NCI-H2196 (cell line): ENCODE data around the gene LAMA1.
"Not testable (repeated sequence)": the region's sequence is repeated elsewhere in the genome, so short reads cannot be mapped to it uniquely, and the experiment has no call there.

Experiments
- DNase-seq: peaks from one replicate; lab custom pipeline; 2025; ENCODE audit not compliant: unreplicated experiment; lab: John Stamatoyannopoulos, UW

The LAMA1 gene, protein sequence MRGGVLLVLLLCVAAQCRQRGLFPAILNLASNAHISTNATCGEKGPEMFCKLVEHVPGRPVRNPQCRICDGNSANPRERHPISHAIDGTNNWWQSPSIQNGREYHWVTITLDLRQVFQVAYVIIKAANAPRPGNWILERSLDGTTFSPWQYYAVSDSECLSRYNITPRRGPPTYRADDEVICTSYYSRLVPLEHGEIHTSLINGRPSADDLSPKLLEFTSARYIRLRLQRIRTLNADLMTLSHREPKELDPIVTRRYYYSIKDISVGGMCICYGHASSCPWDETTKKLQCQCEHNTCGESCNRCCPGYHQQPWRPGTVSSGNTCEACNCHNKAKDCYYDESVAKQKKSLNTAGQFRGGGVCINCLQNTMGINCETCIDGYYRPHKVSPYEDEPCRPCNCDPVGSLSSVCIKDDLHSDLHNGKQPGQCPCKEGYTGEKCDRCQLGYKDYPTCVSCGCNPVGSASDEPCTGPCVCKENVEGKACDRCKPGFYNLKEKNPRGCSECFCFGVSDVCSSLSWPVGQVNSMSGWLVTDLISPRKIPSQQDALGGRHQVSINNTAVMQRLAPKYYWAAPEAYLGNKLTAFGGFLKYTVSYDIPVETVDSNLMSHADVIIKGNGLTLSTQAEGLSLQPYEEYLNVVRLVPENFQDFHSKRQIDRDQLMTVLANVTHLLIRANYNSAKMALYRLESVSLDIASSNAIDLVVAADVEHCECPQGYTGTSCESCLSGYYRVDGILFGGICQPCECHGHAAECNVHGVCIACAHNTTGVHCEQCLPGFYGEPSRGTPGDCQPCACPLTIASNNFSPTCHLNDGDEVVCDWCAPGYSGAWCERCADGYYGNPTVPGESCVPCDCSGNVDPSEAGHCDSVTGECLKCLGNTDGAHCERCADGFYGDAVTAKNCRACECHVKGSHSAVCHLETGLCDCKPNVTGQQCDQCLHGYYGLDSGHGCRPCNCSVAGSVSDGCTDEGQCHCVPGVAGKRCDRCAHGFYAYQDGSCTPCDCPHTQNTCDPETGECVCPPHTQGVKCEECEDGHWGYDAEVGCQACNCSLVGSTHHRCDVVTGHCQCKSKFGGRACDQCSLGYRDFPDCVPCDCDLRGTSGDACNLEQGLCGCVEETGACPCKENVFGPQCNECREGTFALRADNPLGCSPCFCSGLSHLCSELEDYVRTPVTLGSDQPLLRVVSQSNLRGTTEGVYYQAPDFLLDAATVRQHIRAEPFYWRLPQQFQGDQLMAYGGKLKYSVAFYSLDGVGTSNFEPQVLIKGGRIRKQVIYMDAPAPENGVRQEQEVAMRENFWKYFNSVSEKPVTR (N-terminal part only)

DNA sequence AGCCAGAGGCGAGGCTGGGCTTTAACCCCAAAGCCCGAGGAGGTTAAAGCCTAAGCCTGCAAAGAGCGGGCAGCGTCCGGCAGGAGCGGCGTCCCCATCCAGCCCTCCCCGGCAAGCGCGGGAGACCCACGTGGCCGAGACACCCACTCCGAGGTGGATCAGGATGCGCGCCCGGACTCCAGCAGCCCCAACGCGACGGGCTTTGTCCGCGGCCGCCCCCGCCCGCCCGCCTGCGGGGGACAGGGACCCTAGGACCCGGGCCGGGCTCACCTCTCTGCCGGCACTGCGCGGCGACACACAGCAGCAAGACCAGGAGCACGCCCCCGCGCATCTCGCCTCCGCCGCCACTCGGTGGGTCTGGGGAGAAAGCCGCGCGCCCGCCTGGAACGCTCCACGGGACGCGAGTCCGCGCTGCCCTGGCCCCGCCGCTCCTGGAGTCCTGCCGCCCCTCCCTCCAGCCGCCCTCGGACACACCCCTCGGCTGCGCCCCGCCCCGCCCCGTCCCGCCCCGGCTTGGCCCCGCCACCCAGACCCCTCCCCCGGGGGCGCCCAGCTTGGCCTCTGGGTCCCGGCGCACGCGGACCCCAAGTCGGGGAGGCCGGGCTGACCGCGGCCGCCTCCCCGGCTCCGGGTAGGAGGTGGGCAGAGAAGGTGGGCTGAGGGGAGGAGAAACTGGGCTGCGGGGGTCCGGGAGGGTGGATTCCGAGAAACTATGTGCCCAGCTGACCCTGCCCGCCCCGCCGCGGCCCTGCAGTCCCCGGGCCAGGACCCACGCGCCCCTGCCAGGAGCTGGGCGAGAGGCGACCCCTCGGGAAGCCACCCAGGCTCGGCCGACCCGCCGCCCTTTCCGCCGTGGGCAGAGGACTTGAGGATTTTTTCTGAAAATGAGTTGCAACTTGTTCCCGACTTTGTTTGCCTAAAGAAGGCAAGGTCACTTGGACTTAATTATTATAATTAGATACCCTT, at the start of gene LAMA1:
LAMA1 (minus strand) TSS at position 408 of the 966 bp plus-strand sequence; CDS start at position 331, 77 bp downstream.
- no peak for DNase-seq

GRCh38 chr18:7165846-7166393, 48.3 kb upstream of the LAMA1 start:
- no peak for DNase-seq

- DNase-seq = peak; percentile 41
Measured at GRCh38 chr18:7164323-7165004, 46.9 kb upstream of the LAMA1 start.

GRCh38 chr18:7158216-7158615, 40.6 kb upstream of the LAMA1 start:
- DNase-seq = no peak

DNA sequence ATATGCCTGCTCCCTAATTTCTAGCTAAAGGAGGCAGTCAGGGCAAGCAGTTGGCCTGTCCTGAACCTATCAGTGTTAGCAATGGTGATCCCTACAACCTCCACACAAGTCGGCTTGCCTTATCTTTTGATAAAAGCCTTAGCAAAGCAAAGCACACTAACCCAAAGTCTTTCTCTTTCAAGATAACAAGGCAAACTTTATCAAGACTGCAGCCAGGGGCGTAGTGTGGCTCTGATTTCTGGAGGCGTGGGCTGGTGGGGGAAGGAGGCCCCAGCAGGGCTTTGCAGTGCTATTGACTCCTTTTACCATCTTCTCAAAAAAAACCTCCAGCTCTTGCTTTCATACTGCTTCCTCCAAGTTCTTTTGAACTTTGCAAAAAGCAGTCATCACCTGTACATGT, 40.2 kb upstream of the LAMA1 start:
- no peak for DNase-seq

GRCh38 chr18:7155887-7156286, 38.3 kb upstream of the LAMA1 start:
- DNase-seq = no peak

DNA sequence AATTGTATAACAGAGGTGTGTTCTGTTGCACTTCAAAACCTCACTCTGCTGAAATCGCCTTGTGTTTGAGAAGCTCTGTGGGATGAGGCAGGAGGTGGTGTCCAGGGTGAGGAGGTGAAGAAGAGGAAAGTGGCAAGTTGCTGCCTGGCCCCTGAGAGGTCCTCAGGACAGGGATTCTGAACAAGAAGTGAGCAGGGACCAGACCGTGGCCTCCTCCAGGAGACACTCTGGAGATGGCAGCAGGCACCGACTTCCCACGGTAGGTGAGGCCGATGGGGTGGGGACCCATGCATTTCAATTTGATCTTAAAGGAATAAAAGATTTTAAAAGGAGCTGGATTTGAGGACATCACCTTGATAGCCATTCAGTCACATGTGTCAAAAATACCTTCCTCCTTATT, 37.5 kb upstream of the LAMA1 start:
- no peak for DNase-seq

- no peak for DNase-seq
Measured at GRCh38 chr18:7152440-7152839, 34.8 kb upstream of the LAMA1 start.

GRCh38 chr18:7147399-7147798, 29.8 kb upstream of the LAMA1 start:
- no peak for DNase-seq

GRCh38 chr18:7146067-7146466, 28.5 kb upstream of the LAMA1 start:
- DNase-seq = no peak

GRCh38 chr18:7144921-7145320, 27.3 kb upstream of the LAMA1 start:
- not testable (repeated sequence) for DNase-seq

- DNase-seq = no peak
Measured at GRCh38 chr18:7141287-7141686, 23.7 kb upstream of the LAMA1 start.

- no peak for DNase-seq
Measured at GRCh38 chr18:7139409-7139808, 21.8 kb upstream of the LAMA1 start.

GRCh38 chr18:7133181-7133580, 15.6 kb upstream of the LAMA1 start:
- DNase-seq = no peak

GRCh38 chr18:7132356-7133150, 15.0 kb upstream of the LAMA1 start:
- DNase-seq = no peak

GRCh38 chr18:7122376-7122775, 4.8 kb upstream of the LAMA1 start:
- DNase-seq = no peak

DNA sequence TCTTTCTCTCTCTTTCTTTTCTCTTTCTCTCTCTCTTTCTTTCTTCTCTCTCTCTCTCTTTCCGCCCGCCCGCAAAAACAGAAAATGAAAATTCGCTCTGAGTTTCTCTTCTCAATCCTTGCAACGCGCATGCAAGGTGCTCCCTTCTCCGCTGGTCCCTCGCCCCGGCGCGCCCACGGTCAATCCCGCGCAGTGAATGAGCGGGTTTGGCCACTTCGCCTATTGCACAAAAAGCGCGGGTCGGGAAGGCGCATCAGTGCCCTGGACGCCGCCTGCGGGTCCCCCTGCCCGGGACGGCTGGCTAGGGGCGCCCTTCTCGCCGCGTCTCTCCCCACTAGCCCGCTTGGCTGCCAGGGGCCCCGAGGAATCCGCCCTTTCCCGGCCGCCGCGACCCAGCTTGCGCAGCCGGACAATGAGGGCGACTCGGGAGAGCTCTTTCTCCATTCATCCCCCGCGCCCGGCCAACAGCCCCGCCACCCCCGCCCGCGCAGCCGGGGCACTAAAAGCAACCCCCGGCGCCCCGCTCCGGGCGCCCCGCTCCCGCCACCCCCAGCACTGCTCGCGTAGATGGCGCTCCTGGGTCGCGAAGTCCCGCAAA, 706 bp downstream of the LAMA1 start:
- DNase-seq = no peak
